Breast epithelium (tissue), 4 donors: ENCODE data around the gene MAST1. TPM values are rescaled to one million over a fixed set of nuclear protein-coding genes. Genes with fewer than 3 reads are reported as not detected.
"Not testable (repeated sequence)": the region's sequence is repeated elsewhere in the genome, so short reads cannot be mapped to it uniquely, and the experiment has no call there.

ENCODE experiments used
- DNase-seq, 2 donors: peaks; one replicate each; pipeline ENCODE4 v3.0.0-alpha.2; 2019; ENCODE audit warnings: low spot score in 2 of 2
- H3K27ac ChIP-seq, 2 donors: fragments of 200-600 bp; sonication (generic) in 1 of 2; one replicate each; pipeline ENCODE4 v1.5.1; 2016 to 2019; ENCODE audit warnings: mild to moderate bottlenecking in 1 of 2
- H3K27me3 ChIP-seq, 2 donors: fragments of 200-600 bp; sonication (generic) in 1 of 2; one replicate each; pipeline versions ENCODE4 v1.5.1 to v1.6.0; 2017 to 2019; ENCODE audit warnings: control low read depth in 1 of 2, mild to moderate bottlenecking in 1 of 2
- H3K36me3 ChIP-seq: fragments of 200-600 bp; one replicate; pipeline ENCODE4 v1.5.1; 2019
- H3K4me1 ChIP-seq, 2 donors: fragments of 200-600 bp; sonication (generic); one replicate each; pipeline ENCODE4 v1.5.1; 2016 to 2019; ENCODE audit warnings: control low read depth in 1 of 2
- H3K4me3 ChIP-seq, 3 donors: fragments of 200-600 bp; sonication (generic); 1 replicate in 2 of 3; 2 replicates in 1 of 3; pipeline ENCODE4 v1.5.1; 2016 to 2019; ENCODE audit warnings: mild to moderate bottlenecking in 3 of 3, moderate library complexity in 2 of 3
- H3K9me3 ChIP-seq, 2 donors: fragments of 200-600 bp; sonication (generic) in 1 of 2; one replicate each; pipeline ENCODE4 v1.5.1; 2016 to 2019; ENCODE audit warnings: control low read depth in 1 of 2
- POLR2A ChIP-seq: fragments of 450-650 bp; IDR thresholded peaks from one replicate; pipeline ENCODE4 v1.6.1; 2016; ENCODE audit warnings: antibody characterized with exemption, mild to moderate bottlenecking, moderate library complexity
- POLR2AphosphoS5 ChIP-seq, 3 donors: sonication (generic); formaldehyde crosslinking; IDR thresholded peaks; one replicate each; pipeline ENCODE4 v1.6.1; 2017; ENCODE audit warnings: antibody characterized with exemption in 3 of 3
- intact Hi-C: fragments of 100-400 bp; cut with DNase I; formaldehyde crosslinking; loops from one replicate; pipeline ENCODE4 v1.15.1; 2023; ENCODE audit warnings: low total_unique reads
- total RNA-seq, 3 donors: library from RNA; depleted of rRNA; stranded (reverse); fragments of >200 nt; gene quantifications; one replicate each; pipeline ENCODE4 v1.1.0, GENCODE V29; 2016
- TF ChIP-seq, protein P1 (sequence below), 3 donors: fragments of 450-650 bp; IDR thresholded peaks; one replicate each; pipeline ENCODE4 v1.5.1; 2016 to 2017; ENCODE audit warnings: antibody characterized with exemption in 3 of 3, mild to moderate bottlenecking in 3 of 3, moderate library complexity in 3 of 3

MAST1 gene
- total RNA-seq, 3 donors from 2014 or later: 0.88 TPM; not detected in 2

DNA sequence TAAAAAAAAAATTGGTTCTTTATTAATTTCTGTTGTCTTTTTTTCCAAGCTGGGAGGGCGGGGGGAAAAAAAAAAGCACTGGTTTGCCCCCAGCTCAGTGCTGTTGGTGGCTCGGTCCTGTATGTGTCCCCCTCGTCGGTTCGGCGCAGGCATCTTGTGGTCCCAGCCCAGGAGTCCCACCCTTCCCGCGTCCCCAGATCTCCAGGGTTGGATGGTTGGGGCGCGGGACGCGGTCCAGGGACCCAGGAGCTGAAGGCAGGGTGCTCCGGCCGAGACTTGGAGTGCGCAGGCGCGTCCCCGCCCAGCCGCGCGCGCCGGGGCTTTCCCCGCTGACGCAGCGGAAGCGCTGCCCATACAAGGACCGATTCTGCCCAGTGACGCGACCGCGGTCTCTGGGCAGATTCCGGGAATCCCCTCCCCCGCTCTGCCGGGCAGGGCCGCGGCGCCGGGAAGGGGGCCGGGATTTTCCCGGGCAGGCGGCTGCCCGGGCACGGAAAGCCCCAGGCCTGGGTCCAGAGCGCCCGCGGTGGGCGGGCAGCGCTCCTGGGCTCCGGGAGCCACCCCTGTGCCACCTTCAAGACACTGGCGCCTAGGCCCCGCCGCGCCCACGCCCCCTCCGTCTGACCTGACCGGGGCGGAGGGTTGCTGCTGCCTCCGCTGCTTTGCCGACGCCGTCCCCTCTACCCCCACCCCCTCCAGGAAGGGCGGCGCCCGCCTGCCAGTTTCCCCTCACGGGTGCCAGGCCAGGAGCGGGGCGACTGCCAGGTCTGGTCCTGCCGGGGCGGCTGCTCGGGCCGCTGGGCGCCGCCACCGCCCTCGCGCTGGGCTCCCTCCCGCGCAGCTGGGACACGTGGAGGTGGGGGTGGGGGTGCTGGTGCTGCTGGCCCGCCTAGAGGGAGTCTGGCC lies 44.8 kb upstream of the MAST1 start:
- peak; percentile 93 to 94 for DNase-seq
- peak overlapping the region; percentile 98 to 100 for H3K27ac ChIP-seq
- H3K27me3 ChIP-seq: no peaks in the 10 kb centered on the region
- H3K4me1 ChIP-seq: peaks cover 6 to 19% of the 10 kb centered on the region in 2 donors
- TF ChIP-seq, protein P1, sequence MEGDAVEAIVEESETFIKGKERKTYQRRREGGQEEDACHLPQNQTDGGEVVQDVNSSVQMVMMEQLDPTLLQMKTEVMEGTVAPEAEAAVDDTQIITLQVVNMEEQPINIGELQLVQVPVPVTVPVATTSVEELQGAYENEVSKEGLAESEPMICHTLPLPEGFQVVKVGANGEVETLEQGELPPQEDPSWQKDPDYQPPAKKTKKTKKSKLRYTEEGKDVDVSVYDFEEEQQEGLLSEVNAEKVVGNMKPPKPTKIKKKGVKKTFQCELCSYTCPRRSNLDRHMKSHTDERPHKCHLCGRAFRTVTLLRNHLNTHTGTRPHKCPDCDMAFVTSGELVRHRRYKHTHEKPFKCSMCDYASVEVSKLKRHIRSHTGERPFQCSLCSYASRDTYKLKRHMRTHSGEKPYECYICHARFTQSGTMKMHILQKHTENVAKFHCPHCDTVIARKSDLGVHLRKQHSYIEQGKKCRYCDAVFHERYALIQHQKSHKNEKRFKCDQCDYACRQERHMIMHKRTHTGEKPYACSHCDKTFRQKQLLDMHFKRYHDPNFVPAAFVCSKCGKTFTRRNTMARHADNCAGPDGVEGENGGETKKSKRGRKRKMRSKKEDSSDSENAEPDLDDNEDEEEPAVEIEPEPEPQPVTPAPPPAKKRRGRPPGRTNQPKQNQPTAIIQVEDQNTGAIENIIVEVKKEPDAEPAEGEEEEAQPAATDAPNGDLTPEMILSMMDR (IDR thresholded peaks at IDR 0.05): peak in 1 of 3 donors; percentile 7
- TF ChIP-seq POLR2A: peak; percentile 82
- TF ChIP-seq POLR2AphosphoS5 (IDR thresholded peaks at IDR 0.05): peak; percentile 88 to 99 (median 96)
- no peaks in the 10 kb centered on the region for H3K9me3 ChIP-seq
- H3K36me3 ChIP-seq: no peaks in the 10 kb centered on the region
- intact Hi-C loops: no loop called here
- peak overlapping the region; percentile 92 to 100 (median 95) for H3K4me3 ChIP-seq

DNA sequence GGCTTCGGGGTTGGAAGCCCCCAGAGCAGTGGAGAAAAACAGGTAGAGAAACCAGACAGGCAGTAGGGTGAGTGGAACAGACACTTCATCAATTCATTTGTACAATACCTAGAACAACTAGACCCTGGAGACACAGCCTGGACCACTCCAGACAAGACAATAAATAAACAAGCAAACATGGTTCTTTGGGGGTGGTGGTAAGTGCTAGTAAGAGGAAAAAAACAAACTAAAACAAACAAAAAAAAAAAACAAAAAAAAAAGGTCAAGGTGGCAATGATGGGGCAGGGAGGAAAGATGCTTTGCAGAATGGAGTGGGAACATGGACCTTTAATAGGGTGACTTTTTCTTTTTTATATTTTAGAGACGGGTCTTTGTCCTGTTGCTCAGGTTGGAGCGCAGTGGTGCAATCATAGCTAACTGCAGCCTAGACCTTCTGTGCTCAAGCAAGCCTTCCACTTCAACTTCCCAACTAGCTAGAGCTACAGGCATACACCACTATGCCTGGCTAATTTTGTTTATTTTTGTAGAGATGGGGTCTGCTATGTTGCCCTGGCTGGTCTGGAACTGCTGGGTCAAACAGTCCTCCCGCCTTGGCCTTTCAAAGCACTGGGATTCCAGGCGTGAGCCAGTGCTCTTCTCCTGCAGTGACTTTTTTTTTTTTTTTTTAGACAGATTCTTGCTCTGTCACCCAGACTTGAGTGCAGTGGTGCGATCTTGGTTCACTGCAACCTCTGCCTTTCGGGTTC lies 43.9 kb upstream of the MAST1 start:
- intact Hi-C loops: no loop called here
- no peaks in the 10 kb centered on the region for H3K9me3 ChIP-seq
- no peak for DNase-seq

DNA sequence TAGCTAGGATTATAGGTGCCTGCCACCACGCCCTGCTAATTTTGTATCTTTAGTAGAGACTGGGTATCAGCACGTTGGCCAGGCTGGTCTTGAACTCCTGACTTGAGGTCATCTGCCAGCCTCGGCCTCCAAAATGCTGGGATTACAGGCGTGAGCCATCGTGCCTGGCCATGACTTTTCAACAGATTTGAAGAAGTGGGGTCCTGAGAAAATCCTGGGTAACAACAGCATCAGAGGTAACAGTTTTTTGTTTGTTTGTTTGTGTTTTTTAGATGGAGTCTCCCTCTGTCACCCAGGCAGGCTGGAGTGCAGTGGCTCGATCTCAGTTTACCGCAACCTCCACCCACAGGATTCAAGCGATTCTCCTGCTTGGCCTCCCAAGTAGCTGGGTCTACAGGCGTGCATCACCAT lies 43.3 kb upstream of the MAST1 start:
- intact Hi-C loops: no loop called here
- Histone ChIP-seq H3K36me3 (no peaks in the 10 kb centered on the region), H3K27me3 (no peaks in the 10 kb centered on the region)

More for the DNA sequence above, 43.9 kb upstream of the MAST1 start:
- peak in 1 of 3 donors; percentile 45 for TF ChIP-seq POLR2AphosphoS5 (IDR thresholded peaks at IDR 0.05)
- no peak for TF ChIP-seq POLR2A
- Histone ChIP-seq H3K4me1 (peaks cover 5 to 10% of the 10 kb centered on the region in 2 donors), H3K27me3 (no peaks in the 10 kb centered on the region), H3K27ac (peak overlapping the region; percentile 98 to 100), H3K4me3 (peak overlapping the region; percentile 92 to 100 (median 95)), H3K36me3 (no peaks in the 10 kb centered on the region)

DNA sequence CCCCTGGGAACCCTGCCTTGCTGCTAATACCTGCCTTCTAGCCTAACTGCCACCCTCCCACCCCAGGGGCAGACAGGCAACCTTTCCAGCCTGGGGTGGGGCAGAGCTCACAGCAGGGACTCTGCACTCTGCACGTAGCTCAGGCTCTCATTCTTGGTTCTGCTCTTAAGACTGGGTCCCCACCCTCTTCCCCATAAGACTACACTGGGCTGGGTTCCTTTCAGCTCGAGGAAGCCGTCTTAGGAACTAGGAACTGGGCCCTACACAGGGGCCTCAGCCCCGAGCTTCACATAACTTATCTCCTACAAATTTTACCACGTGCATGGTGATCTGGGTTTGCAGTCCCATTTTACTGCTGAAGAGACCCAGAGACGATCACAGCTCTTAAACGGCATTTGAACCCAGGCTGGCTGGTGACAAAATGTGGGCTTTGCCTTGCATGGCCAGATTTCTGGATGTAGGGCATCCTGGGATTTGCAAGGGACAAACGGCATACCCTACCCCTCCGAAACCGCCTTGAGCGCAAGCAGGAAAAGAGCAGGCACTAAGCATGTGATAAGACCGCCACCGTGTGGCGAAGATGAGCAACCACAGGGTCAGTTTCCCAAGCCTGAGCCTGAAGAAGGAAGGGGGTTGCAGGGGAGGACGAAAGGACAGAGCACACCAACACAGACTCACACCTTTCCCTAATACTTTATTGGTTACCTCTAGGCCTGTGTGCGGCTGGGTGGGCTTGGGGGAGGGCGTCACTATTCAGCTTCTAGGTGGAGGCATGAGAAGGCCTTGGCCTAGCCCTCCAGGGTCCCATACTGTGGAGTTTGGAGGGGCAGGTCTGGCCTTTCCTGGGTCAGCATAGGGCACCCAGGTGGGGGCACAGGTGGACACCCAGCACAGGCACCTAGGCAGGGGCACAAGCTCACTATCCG lies 41.9 kb upstream of the MAST1 start:
- peak in 1 of 2 donors; percentile 61 for DNase-seq
- peak overlapping the region in 1 of 3 donors; percentile 6 for H3K4me3 ChIP-seq
- intact Hi-C loops: no loop called here
- TF ChIP-seq, protein P1 (IDR thresholded peaks at IDR 0.05): peak; percentile 97 to 99 (median 99)
- TF ChIP-seq POLR2AphosphoS5 (IDR thresholded peaks at IDR 0.05) (peak; percentile 68 to 93 (median 72)), POLR2A (peak; percentile 26)
- no peaks in the 10 kb centered on the region for H3K27me3 ChIP-seq
- no peaks in the 10 kb centered on the region for H3K9me3 ChIP-seq
- no peaks in the 10 kb centered on the region for H3K36me3 ChIP-seq
- peak overlapping the region; percentile 1 to 64 for H3K27ac ChIP-seq
- peaks cover 0 to 17% of the 10 kb centered on the region in 2 donors for H3K4me1 ChIP-seq

More for the DNA sequence above, 43.3 kb upstream of the MAST1 start:
- Histone ChIP-seq H3K27ac (peak overlapping the region; percentile 40 to 98), H3K4me1 (peaks cover 0 to 10% of the 10 kb centered on the region in 2 donors), H3K9me3 (no peaks in the 10 kb centered on the region), H3K4me3 (no peak overlapping the region)
- no peak for DNase-seq
- TF ChIP-seq POLR2AphosphoS5 (IDR thresholded peaks at IDR 0.05) (no peak), POLR2A (no peak)
- TF ChIP-seq, protein P1 (IDR thresholded peaks at IDR 0.05): no peak

DNA sequence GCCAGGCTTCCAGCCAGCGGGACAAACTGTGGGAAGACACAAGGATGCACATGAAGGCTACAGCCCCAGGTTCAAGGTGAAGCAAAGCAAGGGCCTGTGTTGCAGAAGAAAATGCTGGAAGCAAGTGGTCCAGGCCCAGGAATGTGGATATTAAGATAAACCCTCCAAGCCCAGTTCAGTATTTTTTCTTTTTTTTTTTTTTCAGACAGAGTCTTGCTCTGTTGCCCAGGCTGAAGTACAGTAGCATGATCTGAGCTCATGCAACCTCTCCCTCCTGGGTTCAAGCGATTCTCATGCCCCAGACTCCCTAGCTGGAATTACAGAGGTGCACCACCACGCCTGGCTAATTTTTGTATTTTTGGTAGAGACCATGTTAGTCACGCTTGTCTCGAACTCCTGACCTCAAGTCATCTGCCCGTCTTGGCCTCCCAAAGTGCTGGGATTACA lies 41.2 kb upstream of the MAST1 start:
- Histone ChIP-seq H3K9me3 (no peaks in the 10 kb centered on the region), H3K27me3 (no peaks in the 10 kb centered on the region), H3K4me3 (no peak overlapping the region), H3K27ac (no peak overlapping the region), H3K4me1 (peaks cover 0 to 17% of the 10 kb centered on the region in 2 donors), H3K36me3 (no peaks in the 10 kb centered on the region)
- intact Hi-C loops: no loop called here
- DNase-seq: no peak
- TF ChIP-seq POLR2A (no peak), POLR2AphosphoS5 (IDR thresholded peaks at IDR 0.05) (no peak)
- TF ChIP-seq, protein P1 (IDR thresholded peaks at IDR 0.05): no peak

DNA sequence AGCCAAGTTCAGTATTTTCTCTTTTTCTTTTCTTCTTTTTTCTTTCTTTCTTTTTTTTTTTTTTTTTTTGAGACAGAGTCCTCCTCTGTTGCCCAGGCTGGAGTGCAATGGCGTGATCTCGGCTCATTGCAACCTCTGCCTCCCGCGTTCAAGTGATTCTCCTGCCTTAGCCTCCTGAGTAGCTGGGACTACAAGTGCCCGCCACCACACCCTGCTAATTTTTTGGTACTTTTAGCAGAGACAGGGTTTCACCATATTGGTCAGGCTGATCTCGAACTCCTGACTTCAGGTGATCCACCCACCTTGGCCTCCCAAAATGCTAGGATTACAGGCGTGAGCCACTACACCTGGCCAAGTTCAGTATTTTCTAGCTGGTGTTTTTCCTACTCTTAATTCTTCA lies 40.7 kb upstream of the MAST1 start:
- H3K4me1 ChIP-seq: peaks cover 0 to 17% of the 10 kb centered on the region in 2 donors
- intact Hi-C loops, H3K27ac ChIP-seq, DNase-seq, H3K36me3 ChIP-seq, H3K9me3 ChIP-seq, H3K27me3 ChIP-seq, H3K4me3 ChIP-seq: not testable (repeated sequence)
